Measurements from ENCODE around the gene PEBP1.

GRCh38 chr12:118127867-118128266 lies 8.1 kb upstream of the PEBP1 start:
- no peak for TF ChIP-seq CTCF (IDR thresholded peaks at IDR 0.05)
- TF ChIP-seq POLR2A (IDR thresholded peaks at IDR 0.05) = no peak
